SK-N-MC (cell line): ENCODE data around the gene GALNTL6.

ENCODE experiments used
- EZH2 ChIP-seq: fragments of 200-600 bp; sonication (generic); IDR thresholded peaks from one replicate; pipeline ENCODE4 v1.6.1; 2017; ENCODE audit warnings: antibody characterized with exemption
- POLR2AphosphoS5 ChIP-seq: IDR thresholded peaks from 2 replicates; pipeline ENCODE4 v1.6.1; 2012; ENCODE audit warnings: mild to moderate bottlenecking, low read depth, low read length, borderline replicate concordance

- TF ChIP-seq EZH2 = no peak
- TF ChIP-seq POLR2AphosphoS5 = no peak
Observed at GRCh38 chr4:172497321-172497720, 684.1 kb downstream of the GALNTL6 start.
